Mucosa of descending colon (tissue), 3 donors: ENCODE results near the gene MORN4. TPM values are rescaled to one million over a fixed set of nuclear protein-coding genes. Genes with fewer than 3 reads are reported as not detected.

ENCODE experiments used
- ATAC-seq: fragments of 200-7000 bp; cut with Tn5 transposase; one replicate; pipeline ENCODE4 v1.9.1; 2020; ENCODE audit warnings: mild to moderate bottlenecking, moderate library complexity
- DNase-seq, 3 donors: peaks; one replicate each; pipeline ENCODE4 v3.0.0-alpha.2; 2020
- H3K36me3 ChIP-seq: fragments of 200-600 bp; one replicate; pipeline ENCODE4 v1.8.0; 2021; ENCODE audit warnings: low read depth, mild to moderate bottlenecking
- H3K4me1 ChIP-seq: fragments of 200-600 bp; one replicate; pipeline ENCODE4 v1.8.0; 2021; ENCODE audit warnings: low read depth, mild to moderate bottlenecking
- H3K4me3 ChIP-seq: fragments of 200-600 bp; one replicate; pipeline ENCODE4 v1.8.0; 2021; ENCODE audit warnings: mild to moderate bottlenecking
- H3K9me3 ChIP-seq: fragments of 200-600 bp; one replicate; pipeline ENCODE4 v1.8.0; 2021; ENCODE audit warnings: mild to moderate bottlenecking
- CTCF ChIP-seq: fragments of 200-600 bp; IDR thresholded peaks from one replicate; pipeline ENCODE4 v1.8.0; 2022; ENCODE audit warnings: antibody characterized with exemption, mild to moderate bottlenecking
- intact Hi-C, 2 donors: fragments of 100-400 bp; cut with DNase I in 1 of 2; cut with micrococcal nuclease in 1 of 2; formaldehyde crosslinking; loops; one replicate each; pipeline versions ENCODE4 v1.11.0 to v1.11.1; 2022; cut with DNase I, micrococcal nuclease
- total RNA-seq, 3 donors: library from RNA; stranded (reverse); fragmentation: NEBNext Ultra II Directional in 2 of 3; extraction: Animal tissue kit (Norgen Biotek cat#: 25700) in 2 of 3; gene quantifications; one replicate each; pipeline versions ENCODE4 v1.2.1 to v1.2.4, GENCODE V29; 2021 to 2023
- donor health status: DM: no; HTN: no; CAD: no; lungs with moderate emphysema.
- donor health status: DM: no; HTN: no; CAD: no.
- donor health status: DM: no; HTN: yes; CAD: no.

The MORN4 gene
- total RNA-seq, 3 donors from 2014 or later = 1.9 to 2.7 (median 2.6) TPM

DNA sequence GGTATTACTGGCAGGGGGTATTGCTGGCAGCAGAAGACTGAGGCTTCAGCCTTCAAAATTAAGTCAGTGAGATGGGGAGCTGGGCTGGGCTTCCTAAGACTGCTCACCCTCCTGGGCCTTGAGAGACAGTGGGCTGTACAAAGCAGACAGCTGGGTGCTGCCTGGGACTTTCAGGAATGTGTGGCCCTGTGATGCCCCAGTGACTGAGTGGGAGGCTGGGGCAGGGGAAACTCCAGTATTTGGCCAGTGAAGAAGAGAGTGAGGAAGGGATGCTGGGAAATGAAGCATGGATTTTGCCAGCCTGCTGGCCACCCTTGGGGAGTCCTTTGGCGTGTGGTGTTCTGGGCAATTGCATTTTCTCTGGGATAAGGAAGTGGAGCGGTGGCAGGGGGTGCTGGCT is 60.3 kb downstream of the MORN4 start:
- H3K4me1 ChIP-seq = no peaks in the 10 kb centered on the region
- no peaks in the 10 kb centered on the region for H3K9me3 ChIP-seq
- intact Hi-C loops = no loop called here
- ATAC-seq (no peak), DNase-seq (no peak)
- H3K4me3 ChIP-seq = no peak overlapping the region
- TF ChIP-seq CTCF = no peak
- H3K36me3 ChIP-seq = no peaks in the 10 kb centered on the region

- ATAC-seq (peak; percentile 87), DNase-seq (peak; percentile 62 to 79 (median 76))
- H3K36me3 ChIP-seq = no peaks in the 10 kb centered on the region
- intact Hi-C loops = no loop called here
- no peaks in the 10 kb centered on the region for H3K4me1 ChIP-seq
- no peak within 1 kb of the TSS for H3K4me3 ChIP-seq
- H3K9me3 ChIP-seq = no peaks in the 10 kb centered on the region
- peak; percentile 81 for TF ChIP-seq CTCF
These were observed 60.9 kb downstream of the MORN4 start, which contains the start of gene ANKRD2 for GRCh38 chr10:97572214-97572989. TSS of gene ANKRD2 (plus strand) at chr10:97572779. CDS start at chr10:97572789, 10 bp downstream.

DNA sequence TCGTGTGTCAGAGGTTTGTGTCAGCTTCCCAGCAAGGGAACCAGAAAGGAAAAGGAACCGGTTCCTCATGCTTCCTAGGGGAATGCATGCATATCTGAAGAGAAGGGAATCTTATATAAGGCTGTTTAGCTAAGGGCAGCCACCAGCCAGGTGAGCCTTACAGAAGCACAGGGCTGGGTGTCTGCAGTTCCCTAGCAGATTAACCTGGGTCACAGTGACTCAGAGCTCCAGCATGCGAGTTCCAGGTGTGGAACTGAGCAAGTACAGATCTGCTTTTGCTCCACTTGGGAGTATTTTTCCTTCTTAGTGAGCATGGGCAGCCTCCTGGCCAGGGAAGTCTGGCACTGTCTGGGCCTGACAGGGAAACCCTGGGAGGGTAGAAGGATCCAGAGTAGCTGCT is 61.7 kb downstream of the MORN4 start:
- Histone ChIP-seq H3K36me3 (no peaks in the 10 kb centered on the region), H3K9me3 (no peaks in the 10 kb centered on the region), H3K4me1 (no peaks in the 10 kb centered on the region), H3K4me3 (no peak overlapping the region)
- no peak for DNase-seq
- intact Hi-C loops = no loop called here
- no peak for ATAC-seq
- no peak for TF ChIP-seq CTCF

- no peak for TF ChIP-seq CTCF
- Histone ChIP-seq H3K4me1 (no peaks in the 10 kb centered on the region), H3K4me3 (no peak overlapping the region), H3K36me3 (no peaks in the 10 kb centered on the region), H3K9me3 (no peaks in the 10 kb centered on the region)
- DNase-seq (no peak), ATAC-seq (no peak)
- intact Hi-C loops = no loop called here
These were observed 62.4 kb downstream of the MORN4 start for GRCh38 chr10:97570789-97571471.

DNA sequence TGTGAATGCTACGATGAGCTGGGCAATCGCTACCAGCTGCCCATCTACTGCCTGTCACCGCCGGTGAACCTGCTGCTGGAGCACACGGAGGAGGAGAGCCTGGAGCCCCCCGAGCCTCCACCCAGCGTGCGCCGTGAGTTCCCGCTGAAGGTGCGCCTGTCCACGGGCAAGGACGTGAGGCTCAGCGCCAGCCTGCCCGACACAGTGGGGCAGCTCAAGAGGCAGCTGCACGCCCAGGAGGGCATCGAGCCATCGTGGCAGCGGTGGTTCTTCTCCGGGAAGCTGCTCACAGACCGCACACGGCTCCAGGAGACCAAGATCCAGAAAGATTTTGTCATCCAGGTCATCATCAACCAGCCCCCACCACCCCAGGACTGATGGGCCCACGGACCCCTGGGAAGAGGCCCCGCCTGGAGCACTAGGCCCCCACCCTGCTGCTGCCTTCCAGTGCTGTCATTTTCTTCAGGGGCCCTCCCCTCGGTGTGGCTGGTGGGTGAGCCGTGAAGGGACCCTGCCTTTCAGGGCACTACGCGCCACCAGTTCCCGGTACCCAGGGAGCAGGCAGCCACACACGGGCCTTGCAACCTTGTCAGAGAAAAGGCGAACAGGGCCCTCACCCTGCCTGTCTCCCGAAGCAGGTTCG is 63.0 kb downstream of the MORN4 start:
- no peaks in the 10 kb centered on the region for H3K9me3 ChIP-seq
- H3K4me1 ChIP-seq = no peaks in the 10 kb centered on the region
- no peak overlapping the region for H3K4me3 ChIP-seq
- no peak for DNase-seq
- H3K36me3 ChIP-seq = no peaks in the 10 kb centered on the region
- intact Hi-C loops = no loop called here
- TF ChIP-seq CTCF = no peak
- no peak for ATAC-seq
